HTR-8/SVneo (cell line): ENCODE data around the gene MRPS26.
A peak's percentile ranks its signal among the peaks of the same experiment; 100 is the strongest.
"Not testable (repeated sequence)": the region's sequence is repeated elsewhere in the genome, so short reads cannot be mapped to it uniquely, and the experiment has no call there.

Experiments
- DNase-seq: peaks from one replicate; pipeline ENCODE4 v3.0.0; 2011; ENCODE audit warnings: low spot score, mixed read lengths; ENCODE audit not compliant: insufficient read length
- FAIRE-seq: peaks from 2 replicates; lab custom pipeline; 2011; peaks lifted over from hg19 to GRCh38; lab: Jason Lieb, UNC

MRPS26 gene

GRCh38 chr20:3041854-3042409 lies 3.9 kb upstream of the MRPS26 start:
- DNase-seq (no peak), FAIRE-seq (no peak)

- FAIRE-seq (no peak), DNase-seq (no peak)
Measured at GRCh38 chr20:3042625-3043024, 3.2 kb upstream of the MRPS26 start.

GRCh38 chr20:3043322-3043721 lies 2.5 kb upstream of the MRPS26 start, which contains the start of gene GNRH2:
TSS of gene GNRH2 (plus strand) at chr20:3043622. CDS start at chr20:3044415, 793 bp downstream.
- FAIRE-seq (no peak), DNase-seq (no peak)

DNA sequence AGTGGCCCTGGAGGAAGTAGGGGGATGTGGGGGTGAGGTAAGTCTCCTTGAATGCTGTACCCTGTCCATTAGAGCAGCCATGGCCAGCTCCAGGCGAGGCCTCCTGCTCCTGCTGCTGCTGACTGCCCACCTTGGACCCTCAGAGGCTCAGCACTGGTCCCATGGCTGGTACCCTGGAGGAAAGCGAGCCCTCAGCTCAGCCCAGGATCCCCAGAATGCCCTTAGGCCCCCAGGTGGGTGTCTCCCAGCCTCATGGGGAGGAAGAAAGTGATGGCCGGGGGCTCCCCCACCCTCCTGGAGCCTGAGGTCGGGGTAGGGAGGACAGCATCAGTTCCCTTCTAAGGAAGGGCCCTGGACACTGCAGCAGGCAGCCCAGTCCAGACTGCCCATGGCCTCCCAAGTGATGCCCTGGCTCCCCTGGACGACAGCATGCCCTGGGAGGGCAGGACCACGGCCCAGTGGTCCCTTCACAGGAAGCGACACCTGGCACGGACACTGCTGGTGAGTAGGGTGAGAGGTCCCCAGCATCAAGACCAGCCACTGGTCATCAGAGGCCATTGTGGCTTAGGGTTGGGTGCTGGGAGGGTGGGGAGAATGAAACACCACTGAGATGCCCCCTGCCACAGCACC lies 1.4 kb upstream of the MRPS26 start:
- FAIRE-seq, result no peak
- no peak for DNase-seq

DNA sequence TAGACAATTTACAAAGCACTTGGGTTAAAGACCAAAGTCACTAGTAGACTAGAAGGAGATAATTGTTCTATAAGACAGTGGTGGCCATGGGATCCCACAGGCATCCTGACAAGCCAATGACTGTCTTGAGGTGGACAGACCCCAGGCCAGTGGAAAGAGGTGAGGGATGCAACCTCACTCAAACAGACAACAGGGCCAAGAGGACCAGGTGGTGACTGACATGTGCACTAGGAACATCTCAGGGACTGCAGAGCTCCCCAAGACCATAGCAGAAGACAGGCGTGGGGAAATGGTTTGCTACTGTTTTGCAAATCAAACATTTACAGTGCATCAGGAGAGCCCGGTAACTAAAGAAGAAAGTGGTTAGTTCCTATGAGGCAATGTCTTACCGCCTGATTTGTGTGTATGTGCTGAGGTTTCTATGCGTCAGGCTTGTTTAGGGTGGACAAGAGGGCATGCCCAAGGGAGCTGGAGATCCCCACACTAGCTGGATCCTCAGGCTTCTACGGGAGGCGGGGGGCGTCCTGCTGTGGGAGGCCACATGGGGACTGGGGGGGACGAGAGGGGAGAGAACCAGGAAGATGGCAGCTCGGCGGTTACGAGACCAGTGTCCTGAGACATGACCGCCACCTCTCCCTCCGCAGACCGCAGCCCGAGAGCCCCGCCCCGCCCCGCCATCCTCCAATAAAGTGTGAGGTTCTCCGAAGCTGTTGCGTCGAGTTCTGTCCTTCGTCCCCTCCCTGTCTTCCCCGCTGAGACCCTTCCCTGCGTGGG lies 623 bp upstream of the MRPS26 start:
- DNase-seq (peak; percentile 77), FAIRE-seq (peak; percentile 89)

- DNase-seq (no peak), FAIRE-seq (peak; percentile 72)
Measured at GRCh38 chr20:3046677-3047462, 1.0 kb downstream of the MRPS26 start.

DNA sequence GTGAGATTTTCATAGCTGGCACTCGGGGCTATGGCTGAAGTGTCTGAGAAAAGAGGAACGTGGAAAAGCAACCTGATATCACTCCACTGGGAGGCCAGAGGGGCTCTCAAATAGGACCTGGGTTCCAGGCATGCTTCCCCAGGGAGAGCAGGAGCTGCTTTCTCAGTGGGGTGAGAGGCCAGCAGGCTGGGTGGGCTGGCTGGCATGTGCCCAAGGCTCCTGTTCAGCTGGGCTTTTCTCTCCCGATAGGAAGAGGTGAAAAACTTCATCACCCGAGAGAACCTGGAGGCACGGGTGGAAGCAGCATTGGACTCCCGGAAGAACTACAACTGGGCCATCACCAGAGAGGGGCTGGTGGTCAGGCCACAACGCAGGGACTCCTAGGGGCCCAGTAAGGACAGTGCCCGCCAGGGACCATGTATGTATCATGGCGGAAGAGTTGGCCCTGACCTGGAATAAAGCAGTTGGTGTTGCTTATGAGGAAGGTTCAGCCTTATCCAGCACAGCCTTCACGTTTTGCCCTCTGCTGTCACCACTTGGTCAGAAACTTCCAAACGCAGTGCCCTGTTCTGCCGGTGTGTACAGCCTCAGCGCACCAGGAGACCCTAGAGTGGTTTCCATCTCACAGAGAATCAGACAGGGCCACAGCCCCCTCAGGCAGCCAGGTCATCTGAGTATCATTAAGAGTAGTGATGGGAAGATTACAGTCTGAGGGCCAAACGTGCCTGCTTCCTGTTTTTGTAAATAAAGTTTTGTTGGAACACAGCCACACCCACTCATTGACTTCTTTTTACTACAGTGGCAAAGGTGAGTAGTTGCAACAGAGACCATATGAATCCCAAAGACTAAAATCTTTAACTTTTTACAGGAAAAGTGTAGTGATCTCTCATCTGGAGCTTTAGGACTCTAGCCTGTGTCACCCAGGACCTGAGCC lies 1.9 kb downstream of the MRPS26 start:
- no peak for DNase-seq
- FAIRE-seq, result no peak

- DNase-seq (no peak), FAIRE-seq (no peak)
Measured at GRCh38 chr20:3051385-3052019, 5.7 kb downstream of the MRPS26 start.

DNA sequence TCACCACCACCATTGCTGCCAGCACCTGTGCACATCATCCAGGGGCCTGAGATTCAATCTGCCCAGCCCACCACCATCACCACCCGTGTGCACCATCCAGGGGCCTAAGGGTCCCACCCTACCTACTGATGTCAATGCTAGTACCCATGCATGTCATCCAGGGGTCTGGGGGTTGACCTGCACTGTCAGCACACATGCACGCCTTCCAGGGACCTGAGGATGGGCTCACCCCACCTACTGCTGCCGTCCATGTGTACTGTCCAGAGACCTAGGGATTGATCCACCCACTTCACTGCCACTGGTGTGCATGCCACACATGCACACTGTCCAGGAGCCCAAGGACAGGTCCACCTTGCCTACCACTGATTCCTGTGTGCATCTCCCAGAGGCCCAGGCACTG lies 13.6 kb downstream of the MRPS26 start:
- DNase-seq, result no peak
- no peak for FAIRE-seq

GRCh38 chr20:3064119-3064518 lies 18.3 kb downstream of the MRPS26 start:
- FAIRE-seq, DNase-seq: not testable (repeated sequence)

DNA sequence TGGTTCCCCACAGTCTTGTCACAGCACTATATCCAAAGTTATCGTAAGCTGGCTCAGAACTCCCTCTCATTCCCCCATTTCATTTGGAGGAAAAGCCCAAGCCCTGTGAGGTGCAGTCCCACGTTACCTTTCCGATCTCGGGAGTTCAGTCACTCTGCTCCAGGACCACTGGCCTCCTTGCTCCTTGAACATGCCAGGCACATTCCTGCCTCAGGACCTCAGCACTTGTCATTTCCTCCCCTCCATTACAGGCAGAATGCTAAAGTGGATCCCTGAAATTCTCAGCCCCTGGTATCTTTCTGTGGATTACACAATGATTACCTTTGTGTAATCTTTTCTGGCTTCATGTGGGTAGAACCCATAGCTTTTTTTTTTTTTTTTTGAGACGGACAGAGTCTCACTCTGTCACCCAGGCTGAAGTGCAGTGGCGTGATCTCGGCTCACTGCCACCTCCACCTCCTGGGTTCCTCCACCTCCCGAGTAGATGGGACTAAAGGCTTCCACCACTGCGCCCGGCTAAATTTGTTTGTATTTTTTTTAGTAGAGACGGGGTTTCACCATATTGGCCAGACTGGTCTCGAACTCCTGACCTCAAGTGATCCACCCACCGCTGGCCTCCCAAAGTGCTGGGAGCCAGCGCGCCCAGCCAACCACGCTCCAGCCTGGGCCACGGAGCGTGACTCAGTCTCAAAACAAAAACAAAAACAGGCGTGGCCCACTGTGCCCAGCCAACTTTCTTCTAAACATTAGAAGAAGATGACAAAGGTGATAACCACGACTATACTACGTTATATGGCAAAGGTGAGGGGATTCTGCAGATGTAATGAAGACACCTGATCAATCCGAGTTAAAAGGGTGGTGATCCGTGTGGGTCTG lies 21.5 kb downstream of the MRPS26 start:
- peak; percentile 36 for FAIRE-seq
- no peak for DNase-seq

DNA sequence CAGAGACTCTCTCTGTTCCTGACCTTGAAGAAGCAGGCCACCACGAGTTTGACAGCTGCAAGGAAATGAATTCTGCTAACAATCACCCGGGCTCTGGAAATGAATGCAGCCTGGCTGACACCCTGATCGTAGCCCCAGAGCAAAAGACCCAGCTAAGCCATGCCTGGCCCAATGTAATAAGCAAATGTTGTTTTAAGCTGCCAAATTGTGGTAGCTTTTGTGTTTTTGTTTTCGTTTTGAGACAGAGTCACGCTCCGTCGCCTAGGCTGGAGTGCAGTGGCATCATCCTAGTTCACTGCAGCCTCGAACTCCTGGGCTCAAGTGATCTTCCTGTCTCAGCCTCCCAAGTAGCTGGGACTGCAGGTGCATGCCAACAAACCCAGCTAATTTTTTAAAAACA lies 22.2 kb downstream of the MRPS26 start:
- FAIRE-seq (no peak), DNase-seq (no peak)

DNA sequence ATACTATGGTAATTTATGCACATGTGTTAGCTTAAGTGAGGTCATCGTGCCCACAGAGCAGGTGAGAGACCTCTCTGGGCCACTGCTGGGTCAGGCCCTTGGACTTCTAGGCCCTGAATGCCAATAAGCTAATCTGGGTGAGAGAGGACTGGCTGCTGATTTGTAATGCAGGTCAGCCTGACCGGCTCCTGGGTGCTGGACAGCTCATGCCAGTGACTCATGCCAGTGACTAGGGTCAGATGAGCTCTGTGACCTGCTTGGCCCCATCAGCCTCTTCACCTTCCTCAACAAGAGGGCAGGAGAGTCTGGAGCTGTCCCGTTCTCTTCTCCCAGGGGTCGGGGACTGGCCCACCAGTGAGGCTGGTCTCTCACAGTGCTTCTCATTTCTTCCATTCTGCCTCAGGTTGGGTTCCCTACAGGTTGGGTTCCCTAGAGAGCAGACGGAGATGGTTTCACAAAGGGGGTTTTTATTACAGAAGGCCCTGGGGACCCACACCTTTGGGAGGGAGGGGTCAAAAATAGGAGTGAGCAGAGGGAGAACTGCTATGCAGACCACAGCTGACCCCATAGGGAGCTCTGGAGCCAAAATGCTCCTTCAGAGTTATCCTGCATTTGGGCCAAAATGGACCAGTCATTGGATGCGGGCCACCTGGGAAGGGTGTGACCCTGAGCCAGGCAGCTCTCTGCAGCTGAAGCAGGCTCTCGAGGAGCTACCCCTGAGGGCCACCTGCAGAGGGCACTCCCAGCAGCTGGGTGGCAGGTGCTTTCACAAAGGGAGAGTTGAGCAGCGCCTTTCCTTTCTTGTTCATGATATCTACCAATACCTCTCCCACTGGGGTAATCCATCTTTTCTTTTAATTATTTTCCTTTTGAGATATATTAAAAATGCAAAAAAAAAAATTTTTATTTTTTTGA lies 23.4 kb downstream of the MRPS26 start:
- no peak for DNase-seq
- no peak for FAIRE-seq

- DNase-seq (no peak), FAIRE-seq (no peak)
Measured at GRCh38 chr20:3070725-3071124, 24.9 kb downstream of the MRPS26 start.

DNA sequence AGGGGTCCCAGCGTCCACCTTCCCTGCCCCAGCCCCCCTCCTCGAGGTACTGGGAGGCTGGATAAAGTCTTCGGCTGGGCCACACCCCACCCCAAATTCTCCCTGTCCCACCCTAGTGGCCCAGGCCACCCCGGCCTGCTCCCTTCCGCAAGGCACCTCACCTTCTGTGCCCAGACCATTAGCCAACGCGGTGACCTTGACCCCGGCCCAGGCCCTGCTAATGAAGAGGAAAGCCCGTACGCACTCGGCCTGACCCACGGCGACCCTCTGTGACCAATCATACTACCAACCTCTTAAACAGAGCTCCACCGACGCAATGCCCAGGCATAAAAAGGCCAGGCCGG lies 25.4 kb downstream of the MRPS26 start:
- FAIRE-seq (no peak), DNase-seq (no peak)

GRCh38 chr20:3071610-3072529 lies 26.0 kb downstream of the MRPS26 start, which contains the start of gene OXT:
TSS of gene OXT (plus strand) at chr20:3071620. CDS start at chr20:3071656, 36 bp downstream.
- DNase-seq (no peak), FAIRE-seq (no peak)
